HepG2 (cell line): ENCODE results near the gene ATG9A.

ENCODE experiments used
- ASH2L ChIP-seq: fragments of 300-600, 200-600 bp; sonication (generic); IDR thresholded peaks from 2 replicates; pipeline ENCODE4 v1.7.0; 2017; ENCODE audit warnings: low read depth, mild to moderate bottlenecking, moderate library complexity, mixed read lengths, low read length; ENCODE audit not compliant: insufficient read length
- CTCF ChIP-seq: sonication (generic); formaldehyde crosslinking; IDR thresholded peaks from 2 replicates; pipeline ENCODE4 v1.5.0; 2020; ENCODE audit warnings: mild to moderate bottlenecking, missing genetic modification reagents, moderate library complexity
- EP300 ChIP-seq, 3 experiments: sonication (generic) in 1 of 3; formaldehyde crosslinking in 1 of 3; IDR thresholded peaks; 2 replicates each; pipeline versions ENCODE4 v1.5.1 to v1.6.1; 2011 to 2020; ENCODE audit warnings: low read depth in 2 of 3, low read length in 2 of 3, borderline replicate concordance in 1 of 3, improper control_type of control experiment in 1 of 3, mild to moderate bottlenecking in 1 of 3, missing genetic modification reagents in 1 of 3, moderate library complexity in 1 of 3
- ETV5 ChIP-seq: IDR thresholded peaks from 2 replicates; pipeline ENCODE4 v1.6.1; 2018; ENCODE audit warnings: missing biosample characterization, missing genetic modification reagents, inconsistent platforms, borderline replicate concordance
- EZH2 ChIP-seq: conservative IDR thresholded peaks from 2 replicates; pipeline ENCODE4 v1.6.1; 2012; ENCODE audit warnings: mild to moderate bottlenecking, low read depth, low read length, moderate library complexity
- POLR2AphosphoS5 ChIP-seq: IDR thresholded peaks from 2 replicates; pipeline ENCODE4 v1.6.1; 2012; ENCODE audit warnings: low read depth, low read length
- SIN3A ChIP-seq: IDR thresholded peaks from 2 replicates; pipeline ENCODE4 v1.6.1; 2011; ENCODE audit warnings: low read depth, mild to moderate bottlenecking, control low read depth, low read length, borderline replicate concordance
- TCF7 ChIP-seq: sonication (generic); IDR thresholded peaks from 2 replicates; pipeline ENCODE4 v1.6.1; 2016; ENCODE audit warnings: antibody characterized with exemption, low read depth
- USF2 ChIP-seq, 2 experiments: sonication (generic) in 1 of 2; formaldehyde crosslinking in 1 of 2; IDR thresholded peaks; 2 replicates each; pipeline versions ENCODE4 v1.5.1 to v1.6.1; 2011 to 2020; ENCODE audit warnings: borderline replicate concordance in 1 of 2, low read depth in 1 of 2, low read length in 1 of 2, mild to moderate bottlenecking in 1 of 2, missing genetic modification reagents in 1 of 2, moderate library complexity in 1 of 2
- ZNF207 ChIP-seq: fragments of 450-650 bp; IDR thresholded peaks from 2 replicates; pipeline ENCODE4 v1.6.1; 2016; ENCODE audit warnings: antibody characterized with exemption, borderline replicate concordance
- ZNF292 ChIP-seq: sonication (generic); formaldehyde crosslinking; IDR thresholded peaks from 2 replicates; pipeline ENCODE4 v1.8.1; 2022; ENCODE audit warnings: mild to moderate bottlenecking, low read depth, missing genetic modification reagents, borderline replicate concordance
- ZNF615 ChIP-seq: sonication (generic); formaldehyde crosslinking; IDR thresholded peaks from 2 replicates; pipeline ENCODE4 v1.5.0; 2020; ENCODE audit warnings: mild to moderate bottlenecking, missing genetic modification reagents, borderline replicate concordance

GRCh38 chr2:219272356-219272755 is 42.9 kb upstream of the ATG9A start:
- TF ChIP-seq EZH2 (no peak), CTCF (CRISPR knock-in tag) (no peak), ZNF207 (no peak), EP300 (IDR thresholded peaks at IDR 0.05; ENCODE audit: low read depth in 2 of 2, low read length in 2 of 2) (no peak), EP300 (CRISPR knock-in tag; IDR thresholded peaks at IDR 0.05; ENCODE audit: borderline replicate concordance) (no peak), POLR2AphosphoS5 (no peak), ETV5 (no peak), ZNF292 (CRISPR knock-in tag) (no peak), ASH2L (no peak), TCF7 (no peak), ZNF615 (no peak), USF2 (IDR thresholded peaks at IDR 0.05; ENCODE audit: low read depth, low read length) (no peak), USF2 (CRISPR knock-in tag; IDR thresholded peaks at IDR 0.05; ENCODE audit: borderline replicate concordance) (no peak), SIN3A (no peak)
